ENCODE results near the gene SYCP2L. TPM values are rescaled to one million over a fixed set of nuclear protein-coding genes. Genes with fewer than 3 reads are reported as not detected.

SYCP2L gene
- total RNA-seq (2022; extraction: Qiagen RNA extraction) = 1.4 to 2.3 TPM (median 1.9 TPM) in 5 replicates

GRCh38 chr6:10886691-10887502 is at the start of gene SYCP2L:
Gene SYCP2L, plus strand, starts transcription at chr6:10887052. Its CDS starts 75 bp downstream, at chr6:10887127.

GRCh38 chr6:10837995-10838793 is 48.7 kb upstream of the SYCP2L start, which contains the start of gene MAK:
Gene MAK, minus strand, starts transcription at chr6:10838539. Its CDS starts 7,891 bp downstream, at chr6:10830648.

Other genes starting within 250 kb of the SYCP2L start
- gene C6orf52, start 192.4 kb upstream of the SYCP2L start, total RNA-seq (2022; extraction: Qiagen RNA extraction) = 1.1 to 2.4 TPM (median 1.9 TPM) in 5 replicates
- gene PAK1IP1, start 192.1 kb upstream of the SYCP2L start, total RNA-seq (2022; extraction: Qiagen RNA extraction) = 17.1 to 21.3 TPM (median 18.2 TPM) in 5 replicates
- 143 to 163 TPM (median 146 TPM) in 5 replicates for gene TMEM14C, start 164.0 kb upstream of the SYCP2L start, total RNA-seq (2022; extraction: Qiagen RNA extraction)
- 123 to 158 TPM (median 127 TPM) in 5 replicates for gene TMEM14B, start 139.2 kb upstream of the SYCP2L start, total RNA-seq (2022; extraction: Qiagen RNA extraction)
- 0.09 to 0.13 TPM (median 0.11 TPM) in 5 replicates for gene MAK, start 48.5 kb upstream of the SYCP2L start, total RNA-seq (2022; extraction: Qiagen RNA extraction)
- gene GCM2, start 5.0 kb upstream of the SYCP2L start, total RNA-seq (2022; extraction: Qiagen RNA extraction) = 0.03 TPM in 1 of 5 replicates, not detected in the others
- 5.2 to 6.5 TPM (median 6.5 TPM) in 5 replicates for gene ELOVL2, start 157.3 kb downstream of the SYCP2L start, total RNA-seq (2022; extraction: Qiagen RNA extraction)
- gene SMIM13, start 206.8 kb downstream of the SYCP2L start, total RNA-seq (2022; extraction: Qiagen RNA extraction) = 12.1 to 16.8 TPM (median 15.8 TPM) in 5 replicates
- not detected in 5 replicates for gene ERVFRD-1, start 224.7 kb downstream of the SYCP2L start, total RNA-seq (2022; extraction: Qiagen RNA extraction)

Data from A549 treated with AZD2906 at 1 μM for 4 hours (cell line).